ENCODE results near the gene OPCML.

OPCML gene

GRCh38 chr11:133559382-133559781, 27.1 kb upstream of the OPCML start:
- H3K4me3 ChIP-seq (ENCODE audit: low read depth in 1 of 2, low read length in 2 of 2) = no peak overlapping the region
- no peaks in the 10 kb centered on the region for H3K36me3 ChIP-seq (ENCODE audit: control insufficient read depth in 1 of 2, insufficient read depth in 2 of 2, low read length in 2 of 2)
- H3K9me3 ChIP-seq (ENCODE audit: control insufficient read depth in 1 of 2, low read length in 2 of 2) = no peaks in the 10 kb centered on the region
- H3K9ac ChIP-seq (ENCODE audit: low read depth in 1 of 2, low read length in 2 of 2) = no peak overlapping the region
- no peaks in the 10 kb centered on the region for H3K27me3 ChIP-seq (ENCODE audit: control insufficient read depth in 1 of 2, insufficient read depth in 2 of 2, low read length in 2 of 2)
- no peaks in the 10 kb centered on the region for H3K4me1 ChIP-seq (ENCODE audit: control insufficient read depth in 1 of 2, insufficient read depth in 2 of 2, low read length in 2 of 2)
- H3K27ac ChIP-seq (ENCODE audit: low read depth, low read length) = no peak overlapping the region

DNA sequence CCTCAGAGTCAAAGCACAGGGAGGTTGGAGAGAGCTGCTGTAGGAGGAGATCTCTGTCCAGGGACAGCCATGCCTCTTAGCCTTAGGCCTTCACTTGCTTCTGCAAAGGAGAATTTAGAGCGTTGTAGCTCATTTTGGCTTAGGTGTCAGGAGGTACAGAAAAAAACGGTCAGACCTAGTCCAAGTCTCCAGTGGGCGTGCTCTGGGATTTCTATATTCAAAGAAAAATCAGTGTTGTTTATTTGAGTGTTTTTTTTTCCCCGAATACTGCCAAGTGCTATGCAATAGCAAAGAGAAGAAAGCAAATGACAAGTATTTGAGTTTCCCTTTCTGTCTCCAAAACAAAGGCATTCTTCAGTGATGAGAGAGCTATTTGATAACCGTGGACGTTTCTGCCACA, 22.7 kb upstream of the OPCML start:
- H3K36me3 ChIP-seq (ENCODE audit: control insufficient read depth in 1 of 2, insufficient read depth in 2 of 2, low read length in 2 of 2) = no peaks in the 10 kb centered on the region
- no peak overlapping the region for H3K9ac ChIP-seq (ENCODE audit: low read depth in 1 of 2, low read length in 2 of 2)
- no peaks in the 10 kb centered on the region for H3K4me1 ChIP-seq (ENCODE audit: control insufficient read depth in 1 of 2, insufficient read depth in 2 of 2, low read length in 2 of 2)
- no peak overlapping the region for H3K27ac ChIP-seq (ENCODE audit: low read depth, low read length)
- H3K27me3 ChIP-seq (ENCODE audit: control insufficient read depth in 1 of 2, insufficient read depth in 2 of 2, low read length in 2 of 2) = no peaks in the 10 kb centered on the region
- no peaks in the 10 kb centered on the region for H3K9me3 ChIP-seq (ENCODE audit: control insufficient read depth in 1 of 2, low read length in 2 of 2)
- no peak overlapping the region for H3K4me3 ChIP-seq (ENCODE audit: low read depth in 1 of 2, low read length in 2 of 2)

GRCh38 chr11:133553885-133554740, 21.8 kb upstream of the OPCML start:
- H3K27me3 ChIP-seq (ENCODE audit: control insufficient read depth in 1 of 2, insufficient read depth in 2 of 2, low read length in 2 of 2) = no peaks in the 10 kb centered on the region
- no peak overlapping the region for H3K27ac ChIP-seq (ENCODE audit: low read depth, low read length)

GRCh38 chr11:133552938-133553337, 20.6 kb upstream of the OPCML start:
- no peaks in the 10 kb centered on the region for H3K27me3 ChIP-seq (ENCODE audit: control insufficient read depth in 1 of 2, insufficient read depth in 2 of 2, low read length in 2 of 2)
- no peaks in the 10 kb centered on the region for H3K4me1 ChIP-seq (ENCODE audit: control insufficient read depth in 1 of 2, insufficient read depth in 2 of 2, low read length in 2 of 2)
- H3K9ac ChIP-seq (ENCODE audit: low read depth in 1 of 2, low read length in 2 of 2) = no peak overlapping the region
- H3K4me3 ChIP-seq (ENCODE audit: low read depth in 1 of 2, low read length in 2 of 2) = no peak overlapping the region
- no peaks in the 10 kb centered on the region for H3K36me3 ChIP-seq (ENCODE audit: control insufficient read depth in 1 of 2, insufficient read depth in 2 of 2, low read length in 2 of 2)
- no peak overlapping the region for H3K27ac ChIP-seq (ENCODE audit: low read depth, low read length)
- H3K9me3 ChIP-seq (ENCODE audit: control insufficient read depth in 1 of 2, low read length in 2 of 2) = no peaks in the 10 kb centered on the region

More at GRCh38 chr11:133553885-133554740, 21.8 kb upstream of the OPCML start:
- Histone ChIP-seq H3K4me3 (ENCODE audit: low read depth in 1 of 2, low read length in 2 of 2) (no peak overlapping the region), H3K36me3 (ENCODE audit: control insufficient read depth in 1 of 2, insufficient read depth in 2 of 2, low read length in 2 of 2) (no peaks in the 10 kb centered on the region), H3K4me1 (ENCODE audit: control insufficient read depth in 1 of 2, insufficient read depth in 2 of 2, low read length in 2 of 2) (no peaks in the 10 kb centered on the region), H3K9ac (ENCODE audit: low read depth in 1 of 2, low read length in 2 of 2) (no peak overlapping the region), H3K9me3 (ENCODE audit: control insufficient read depth in 1 of 2, low read length in 2 of 2) (no peaks in the 10 kb centered on the region)

GRCh38 chr11:133551064-133551463, 18.8 kb upstream of the OPCML start:
- H3K4me3 ChIP-seq (ENCODE audit: low read depth in 1 of 2, low read length in 2 of 2) = no peak overlapping the region
- no peaks in the 10 kb centered on the region for H3K36me3 ChIP-seq (ENCODE audit: control insufficient read depth in 1 of 2, insufficient read depth in 2 of 2, low read length in 2 of 2)
- H3K9ac ChIP-seq (ENCODE audit: low read depth in 1 of 2, low read length in 2 of 2) = no peak overlapping the region
- H3K27ac ChIP-seq (ENCODE audit: low read depth, low read length) = no peak overlapping the region
- no peaks in the 10 kb centered on the region for H3K27me3 ChIP-seq (ENCODE audit: control insufficient read depth in 1 of 2, insufficient read depth in 2 of 2, low read length in 2 of 2)
- no peaks in the 10 kb centered on the region for H3K4me1 ChIP-seq (ENCODE audit: control insufficient read depth in 1 of 2, insufficient read depth in 2 of 2, low read length in 2 of 2)
- H3K9me3 ChIP-seq (ENCODE audit: control insufficient read depth in 1 of 2, low read length in 2 of 2) = no peaks in the 10 kb centered on the region

DNA sequence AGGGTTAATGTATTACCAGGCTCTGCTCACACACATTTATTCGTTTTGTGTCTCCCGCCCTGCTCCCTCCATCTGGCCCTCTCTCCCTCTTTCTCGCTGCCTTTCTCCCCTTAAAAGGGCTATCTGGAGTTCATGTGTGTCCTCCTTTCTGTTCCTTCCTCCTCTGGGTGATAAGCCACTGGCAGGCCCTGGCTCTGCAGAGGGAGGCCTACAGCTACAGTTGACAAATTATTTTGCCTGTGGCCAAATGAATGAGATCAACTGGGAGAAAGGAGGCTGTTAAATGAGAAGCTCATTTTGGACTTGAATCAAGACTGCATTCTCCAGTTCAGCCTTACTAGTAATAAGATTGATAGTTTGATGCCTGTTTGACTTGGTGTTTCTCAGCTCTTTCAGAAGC, 17.5 kb upstream of the OPCML start:
- H3K4me3 ChIP-seq (ENCODE audit: low read depth in 1 of 2, low read length in 2 of 2) = no peak overlapping the region
- no peaks in the 10 kb centered on the region for H3K9me3 ChIP-seq (ENCODE audit: control insufficient read depth in 1 of 2, low read length in 2 of 2)
- H3K9ac ChIP-seq (ENCODE audit: low read depth in 1 of 2, low read length in 2 of 2) = no peak overlapping the region
- no peaks in the 10 kb centered on the region for H3K27me3 ChIP-seq (ENCODE audit: control insufficient read depth in 1 of 2, insufficient read depth in 2 of 2, low read length in 2 of 2)
- H3K27ac ChIP-seq (ENCODE audit: low read depth, low read length) = no peak overlapping the region
- H3K4me1 ChIP-seq (ENCODE audit: control insufficient read depth in 1 of 2, insufficient read depth in 2 of 2, low read length in 2 of 2) = no peaks in the 10 kb centered on the region
- H3K36me3 ChIP-seq (ENCODE audit: control insufficient read depth in 1 of 2, insufficient read depth in 2 of 2, low read length in 2 of 2) = no peaks in the 10 kb centered on the region

DNA sequence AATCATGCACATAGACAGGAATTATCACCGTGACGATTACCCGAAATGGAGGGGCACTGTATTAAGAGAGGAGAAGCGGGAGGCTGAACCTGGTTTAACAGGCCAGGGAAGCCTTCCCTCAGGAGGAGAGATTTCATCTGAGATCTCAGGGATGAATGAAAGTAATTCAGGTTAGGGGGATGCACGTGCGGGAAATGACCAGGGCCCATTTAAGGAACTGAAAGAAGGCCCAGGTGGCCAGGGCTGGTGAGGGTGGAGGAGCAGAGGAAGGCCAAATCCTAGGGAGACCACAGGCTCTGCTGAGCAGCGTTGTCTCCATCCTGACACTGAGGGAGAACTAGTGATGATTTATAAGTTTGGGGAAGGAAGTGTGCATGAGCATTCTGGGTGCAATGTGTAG, 16.3 kb upstream of the OPCML start:
- Histone ChIP-seq H3K4me1 (ENCODE audit: control insufficient read depth in 1 of 2, insufficient read depth in 2 of 2, low read length in 2 of 2) (no peaks in the 10 kb centered on the region), H3K27ac (ENCODE audit: low read depth, low read length) (no peak overlapping the region), H3K4me3 (ENCODE audit: low read depth in 1 of 2, low read length in 2 of 2) (no peak overlapping the region), H3K36me3 (ENCODE audit: control insufficient read depth in 1 of 2, insufficient read depth in 2 of 2, low read length in 2 of 2) (no peaks in the 10 kb centered on the region), H3K9me3 (ENCODE audit: control insufficient read depth in 1 of 2, low read length in 2 of 2) (no peaks in the 10 kb centered on the region), H3K9ac (ENCODE audit: low read depth in 1 of 2, low read length in 2 of 2) (no peak overlapping the region), H3K27me3 (ENCODE audit: control insufficient read depth in 1 of 2, insufficient read depth in 2 of 2, low read length in 2 of 2) (no peaks in the 10 kb centered on the region)

DNA sequence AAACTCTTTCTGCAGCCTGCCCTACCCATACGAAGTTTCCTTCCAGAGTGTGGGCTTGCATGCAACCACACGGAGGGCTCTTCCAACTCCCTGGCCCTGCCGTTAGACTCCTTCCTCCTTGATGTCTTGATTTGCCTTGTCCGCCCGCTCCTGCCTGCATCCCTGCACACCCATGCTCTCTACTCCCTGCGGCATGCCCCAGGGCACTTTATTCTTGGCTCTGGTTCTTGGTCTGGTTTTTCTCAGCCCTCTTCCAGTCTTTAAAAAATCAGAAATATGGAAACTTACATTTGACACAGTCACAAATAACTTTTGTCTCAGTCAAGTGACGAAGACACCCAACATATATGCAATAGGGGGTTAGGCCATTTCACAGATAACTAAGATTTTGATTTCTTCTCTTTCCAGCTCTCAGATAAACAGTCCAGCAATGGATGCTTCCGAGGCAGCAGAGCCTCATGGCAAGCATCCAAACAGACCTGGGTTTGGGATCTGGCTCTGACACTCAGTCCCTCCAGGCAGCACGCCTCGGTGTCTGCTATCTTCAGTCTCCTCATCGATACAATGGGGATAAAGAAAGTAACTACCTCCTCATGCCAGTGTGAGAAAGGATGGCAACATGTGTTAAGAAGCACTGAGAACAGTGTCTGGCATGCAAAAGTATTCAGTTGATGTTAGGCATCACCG, 15.7 kb upstream of the OPCML start:
- no peaks in the 10 kb centered on the region for H3K27me3 ChIP-seq (ENCODE audit: control insufficient read depth in 1 of 2, insufficient read depth in 2 of 2, low read length in 2 of 2)
- no peaks in the 10 kb centered on the region for H3K9me3 ChIP-seq (ENCODE audit: control insufficient read depth in 1 of 2, low read length in 2 of 2)

DNA sequence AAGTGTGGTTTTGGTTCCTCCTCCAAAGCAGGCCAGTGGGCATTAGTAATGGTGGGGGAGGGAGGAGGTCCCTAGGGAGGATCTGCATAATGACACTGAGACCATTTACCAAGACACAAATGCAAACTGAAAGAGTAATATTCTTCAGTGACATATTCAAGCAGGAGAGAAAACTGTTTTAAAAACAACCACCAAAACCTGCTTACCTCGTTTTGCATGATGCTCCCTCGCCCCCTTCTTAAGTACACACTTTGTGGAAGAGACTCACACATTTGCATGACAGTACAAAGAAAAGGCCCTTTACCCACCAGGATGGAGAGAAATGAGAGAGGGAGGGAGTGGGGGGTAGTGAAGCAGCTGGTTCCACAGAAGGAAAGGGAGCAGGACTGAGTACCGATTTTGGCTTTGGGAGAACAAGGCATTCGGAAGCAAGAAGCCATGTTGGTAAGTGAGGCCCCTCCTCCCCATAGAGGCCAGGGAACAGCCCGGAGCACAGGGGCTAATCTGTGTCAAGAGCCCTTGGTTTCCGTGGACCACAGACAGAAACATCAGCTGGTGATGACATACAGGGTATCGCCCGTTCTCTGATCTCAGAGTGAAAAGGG, 13.0 kb upstream of the OPCML start:
- H3K9me3 ChIP-seq (ENCODE audit: control insufficient read depth in 1 of 2, low read length in 2 of 2) = no peaks in the 10 kb centered on the region
- H3K27me3 ChIP-seq (ENCODE audit: control insufficient read depth in 1 of 2, insufficient read depth in 2 of 2, low read length in 2 of 2) = no peaks in the 10 kb centered on the region
- no peak overlapping the region for H3K27ac ChIP-seq (ENCODE audit: low read depth, low read length)
- H3K4me3 ChIP-seq (ENCODE audit: low read depth in 1 of 2, low read length in 2 of 2) = no peak overlapping the region
- no peaks in the 10 kb centered on the region for H3K4me1 ChIP-seq (ENCODE audit: control insufficient read depth in 1 of 2, insufficient read depth in 2 of 2, low read length in 2 of 2)
- H3K9ac ChIP-seq (ENCODE audit: low read depth in 1 of 2, low read length in 2 of 2) = no peak overlapping the region
- no peaks in the 10 kb centered on the region for H3K36me3 ChIP-seq (ENCODE audit: control insufficient read depth in 1 of 2, insufficient read depth in 2 of 2, low read length in 2 of 2)

More for the DNA sequence above, 15.7 kb upstream of the OPCML start:
- no peak overlapping the region for H3K4me3 ChIP-seq (ENCODE audit: low read depth in 1 of 2, low read length in 2 of 2)
- H3K36me3 ChIP-seq (ENCODE audit: control insufficient read depth in 1 of 2, insufficient read depth in 2 of 2, low read length in 2 of 2) = no peaks in the 10 kb centered on the region
- H3K4me1 ChIP-seq (ENCODE audit: control insufficient read depth in 1 of 2, insufficient read depth in 2 of 2, low read length in 2 of 2) = no peaks in the 10 kb centered on the region
- H3K27ac ChIP-seq (ENCODE audit: low read depth, low read length) = no peak overlapping the region
- H3K9ac ChIP-seq (ENCODE audit: low read depth in 1 of 2, low read length in 2 of 2) = no peak overlapping the region

GRCh38 chr11:133541720-133542095, 9.4 kb upstream of the OPCML start:
- H3K4me1 ChIP-seq (ENCODE audit: control insufficient read depth in 1 of 2, insufficient read depth in 2 of 2, low read length in 2 of 2) = no peaks in the 10 kb centered on the region

More at GRCh38 chr11:133541720-133542095, 9.4 kb upstream of the OPCML start:
- Histone ChIP-seq H3K27me3 (ENCODE audit: control insufficient read depth in 1 of 2, insufficient read depth in 2 of 2, low read length in 2 of 2) (no peaks in the 10 kb centered on the region), H3K9ac (ENCODE audit: low read depth in 1 of 2, low read length in 2 of 2) (no peak overlapping the region), H3K27ac (ENCODE audit: low read depth, low read length) (no peak overlapping the region), H3K9me3 (ENCODE audit: control insufficient read depth in 1 of 2, low read length in 2 of 2) (no peaks in the 10 kb centered on the region), H3K4me3 (ENCODE audit: low read depth in 1 of 2, low read length in 2 of 2) (no peak overlapping the region), H3K36me3 (ENCODE audit: control insufficient read depth in 1 of 2, insufficient read depth in 2 of 2, low read length in 2 of 2) (no peaks in the 10 kb centered on the region)
